GM21529 (cell line): ENCODE measurements around the gene TP63.
"Not testable (repeated sequence)": the region's sequence is repeated elsewhere in the genome, so short reads cannot be mapped to it uniquely, and the experiment has no call there.

Experiments used
- ATAC-seq: cut with Tn5 transposase; IDR thresholded peaks from one replicate; pipeline ENCODE4 v1.9.1; 2021; ENCODE audit not compliant: unreplicated experiment

TP63 gene

GRCh38 chr3:189631373-189631408, at the start of gene TP63:
Gene TP63 (plus strand): TSS chr3:189631389. CDS start chr3:189631516, 127 bp downstream.
- no peak for ATAC-seq

- ATAC-seq: no peak
Measured at GRCh38 chr3:189582179-189582578, 49.0 kb upstream of the TP63 start.

GRCh38 chr3:189584645-189585044, 46.5 kb upstream of the TP63 start:
- no peak for ATAC-seq

DNA sequence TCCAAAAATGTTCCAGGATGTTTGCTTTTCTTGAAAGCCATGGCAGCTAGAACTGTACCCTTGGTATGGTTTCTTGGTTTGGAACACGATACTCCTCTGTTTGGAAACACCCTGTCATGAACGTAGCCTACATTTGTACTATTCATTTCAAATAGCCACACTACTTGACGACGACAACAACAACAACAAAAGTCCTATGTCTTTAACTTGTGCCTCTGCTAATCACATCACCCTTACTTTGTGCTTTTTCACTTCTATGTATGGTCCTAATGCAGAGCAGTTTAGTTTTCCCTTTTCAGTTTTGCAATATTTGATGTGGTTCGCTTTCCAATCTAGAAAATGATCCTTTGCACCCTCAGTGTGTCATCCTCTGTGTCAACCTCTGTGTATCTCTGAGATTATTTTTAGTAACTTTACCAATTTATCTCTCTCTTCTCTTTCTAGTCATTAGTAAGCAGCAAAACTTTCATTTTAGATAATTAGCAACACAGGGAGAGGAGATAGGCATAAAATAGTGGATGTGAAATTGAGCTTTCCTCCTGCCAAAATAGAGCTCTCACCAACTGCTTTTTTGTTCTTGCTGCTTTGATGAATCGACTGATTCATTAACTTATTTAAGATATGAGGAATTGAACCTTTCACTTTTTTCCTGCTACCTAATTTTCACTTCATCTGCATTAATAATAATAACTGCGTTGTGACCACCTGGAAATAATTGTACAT, 44.1 kb upstream of the TP63 start:
- ATAC-seq: peak; percentile 89

GRCh38 chr3:189587664-189588040, 43.5 kb upstream of the TP63 start:
- ATAC-seq: no peak

DNA sequence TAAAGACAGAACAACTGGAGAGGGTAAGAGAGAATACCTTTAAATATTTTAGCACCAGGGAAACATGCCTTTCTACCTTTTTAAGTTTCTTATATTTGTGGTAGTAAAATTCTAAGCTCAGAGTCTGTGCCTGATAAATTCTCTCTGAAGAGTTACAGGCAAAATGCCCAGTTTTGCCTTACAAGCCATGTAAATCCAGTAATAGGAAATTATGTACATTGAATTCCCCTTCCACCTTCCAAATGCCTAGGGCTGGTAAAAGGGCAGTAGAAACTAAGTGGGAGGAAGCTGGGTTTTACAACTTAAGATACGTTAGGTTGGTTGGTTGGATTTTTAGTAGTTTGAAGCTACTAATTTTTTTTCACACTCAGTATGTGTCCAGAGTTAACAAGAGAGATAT, 43.1 kb upstream of the TP63 start:
- ATAC-seq: no peak

DNA sequence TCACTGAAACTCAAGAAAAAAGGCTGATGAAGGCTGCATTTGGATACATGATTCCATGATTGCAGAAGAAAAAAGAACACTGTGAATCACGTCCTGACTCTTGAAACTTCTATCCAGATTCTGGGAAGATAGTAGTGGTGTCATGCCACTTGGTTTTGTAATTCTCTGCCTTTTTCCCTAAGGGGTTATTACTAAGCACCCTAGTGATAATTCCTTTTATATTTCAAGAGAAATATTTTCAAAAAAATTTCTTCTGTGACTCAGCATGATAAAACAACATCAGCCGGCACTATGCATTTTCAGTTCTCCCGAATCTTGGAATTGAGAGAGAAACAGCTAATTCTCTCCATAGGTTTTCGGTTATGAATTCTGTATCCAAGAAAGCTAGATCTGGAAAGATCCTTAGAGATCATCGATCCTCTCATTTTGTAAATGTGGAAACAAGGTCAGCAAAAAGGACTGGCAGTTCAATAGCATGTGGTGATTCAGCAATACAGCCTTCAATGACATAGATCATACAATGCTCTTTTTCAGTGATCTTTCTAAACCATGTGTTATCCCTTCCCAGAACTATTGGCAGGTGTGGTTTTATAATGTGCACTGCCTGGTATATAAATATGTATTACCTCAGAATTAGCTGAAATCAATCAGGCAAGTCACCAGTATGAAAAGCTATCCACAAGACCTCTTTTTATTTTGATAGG, 42.6 kb upstream of the TP63 start:
- no peak for ATAC-seq

DNA sequence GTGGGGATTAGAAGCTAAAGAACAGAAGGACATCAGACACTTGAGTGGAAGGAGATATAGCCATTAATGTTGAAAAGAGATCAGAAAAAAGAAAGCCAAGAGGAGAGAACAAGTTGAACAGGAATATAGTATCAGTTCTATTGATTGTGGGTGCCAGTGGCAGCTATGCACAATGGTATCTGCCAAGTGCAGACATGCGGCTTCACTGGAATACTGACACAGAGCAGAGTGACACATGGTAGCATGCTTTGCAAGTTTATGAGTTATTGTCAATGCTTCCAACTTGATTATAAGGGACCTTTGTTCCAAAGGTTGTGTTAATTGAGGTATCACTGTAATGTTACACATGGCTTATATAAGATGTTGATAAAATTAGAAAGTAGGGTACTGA, 42.0 kb upstream of the TP63 start:
- ATAC-seq: no peak

DNA sequence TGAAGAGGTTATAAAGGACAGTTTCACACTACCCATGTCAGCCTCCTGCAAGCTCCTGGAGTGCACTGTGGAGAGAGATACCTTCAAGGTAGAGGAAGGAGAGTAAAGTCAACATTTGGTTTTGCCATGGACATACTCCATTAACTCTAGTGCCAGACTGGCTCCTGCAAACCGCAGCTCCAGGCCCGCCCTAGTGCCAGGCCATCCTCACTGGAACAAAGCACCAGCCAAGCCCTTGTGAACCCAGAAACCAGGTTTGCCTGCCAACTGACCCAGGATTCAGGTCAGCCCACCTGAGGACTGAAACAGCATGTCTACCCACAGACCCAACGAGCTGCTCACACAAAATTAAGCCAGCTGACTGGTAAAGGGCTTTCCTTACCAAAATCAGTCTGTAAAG, 41.0 kb upstream of the TP63 start:
- no peak for ATAC-seq

GRCh38 chr3:189593581-189593980, 37.6 kb upstream of the TP63 start:
- ATAC-seq: no peak

DNA sequence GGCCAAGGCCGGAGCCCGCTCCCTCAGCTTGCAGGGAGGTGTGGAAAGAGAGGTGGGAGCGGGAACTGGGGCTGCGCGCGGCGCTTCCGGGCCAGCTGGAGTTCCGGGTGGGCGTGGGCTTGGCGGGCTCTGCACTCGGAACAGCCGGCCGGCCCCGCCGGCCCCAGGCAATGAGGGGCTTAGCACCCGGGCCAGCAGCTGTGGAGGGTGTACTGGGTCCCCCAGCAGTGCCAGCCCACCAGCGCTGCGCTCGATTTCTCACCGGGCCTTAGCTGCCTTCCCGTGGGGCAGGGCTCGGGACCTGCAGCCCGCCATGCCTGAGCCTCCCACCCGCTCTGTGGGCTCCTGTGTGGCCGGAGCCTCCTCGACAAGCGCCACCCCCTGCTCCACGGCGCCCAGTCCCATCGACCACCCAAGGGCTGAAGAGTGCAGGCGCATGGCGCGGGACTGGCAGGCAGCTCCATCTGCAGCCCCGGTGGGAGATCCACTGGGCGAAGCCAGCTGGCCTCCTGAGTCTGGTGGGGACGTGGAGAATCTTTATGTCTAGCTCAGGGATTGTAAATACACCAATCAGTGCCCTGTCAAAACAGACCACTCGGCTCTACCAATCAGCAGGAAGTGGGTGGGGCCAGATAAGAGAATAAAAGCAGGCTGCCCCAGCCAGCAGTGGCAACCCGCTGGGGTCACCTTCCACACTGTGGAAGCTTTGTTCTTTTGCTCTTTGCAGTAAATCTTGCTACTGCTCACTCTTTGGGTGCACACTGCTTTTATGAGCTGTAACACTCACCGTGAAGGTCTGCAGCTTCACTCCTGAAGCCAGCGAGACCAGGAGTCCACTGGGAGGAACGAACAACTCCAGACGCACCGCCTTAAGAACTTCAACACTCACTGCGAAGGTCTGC, 34.9 kb upstream of the TP63 start:
- not testable (repeated sequence) for ATAC-seq

DNA sequence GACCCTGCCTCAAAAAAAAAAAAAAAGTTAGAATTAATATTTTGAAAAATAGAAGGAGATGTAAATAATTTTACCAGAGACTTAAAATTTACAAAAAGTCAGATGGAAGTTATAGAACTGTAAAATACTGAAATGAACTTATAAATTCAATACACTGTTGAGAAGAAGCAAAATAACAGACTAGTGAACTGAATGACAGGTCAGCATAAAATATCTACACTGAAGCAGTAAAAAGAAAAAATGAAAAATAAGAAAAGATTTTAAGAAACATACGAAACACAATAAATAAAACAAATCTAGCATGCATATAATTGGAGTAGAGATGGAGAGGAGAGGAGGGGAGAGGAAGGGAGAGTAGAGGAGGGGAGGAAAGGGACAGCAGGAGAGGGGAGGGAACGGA, 33.3 kb upstream of the TP63 start:
- no peak for ATAC-seq

- ATAC-seq: no peak
Measured at GRCh38 chr3:189598530-189599225, 32.5 kb upstream of the TP63 start.

DNA sequence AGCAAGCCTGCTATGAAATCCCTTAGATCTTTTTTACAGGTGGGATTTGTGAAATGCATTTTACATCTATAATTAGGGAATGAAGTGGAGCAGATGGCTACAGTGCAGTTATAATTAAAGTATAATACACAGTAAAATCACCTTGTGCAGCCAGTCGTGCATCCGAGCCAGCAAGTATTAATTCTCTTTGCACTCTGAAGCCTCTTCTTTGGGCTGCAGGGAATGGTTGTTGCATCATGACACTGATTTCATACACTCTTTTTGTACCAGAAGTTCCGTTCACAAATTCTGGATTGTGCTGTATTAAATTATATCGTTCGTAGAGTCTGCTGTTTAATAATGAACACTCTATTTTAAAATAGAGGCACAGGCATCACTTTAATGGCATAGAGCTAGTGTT, 28.7 kb upstream of the TP63 start:
- no peak for ATAC-seq

DNA sequence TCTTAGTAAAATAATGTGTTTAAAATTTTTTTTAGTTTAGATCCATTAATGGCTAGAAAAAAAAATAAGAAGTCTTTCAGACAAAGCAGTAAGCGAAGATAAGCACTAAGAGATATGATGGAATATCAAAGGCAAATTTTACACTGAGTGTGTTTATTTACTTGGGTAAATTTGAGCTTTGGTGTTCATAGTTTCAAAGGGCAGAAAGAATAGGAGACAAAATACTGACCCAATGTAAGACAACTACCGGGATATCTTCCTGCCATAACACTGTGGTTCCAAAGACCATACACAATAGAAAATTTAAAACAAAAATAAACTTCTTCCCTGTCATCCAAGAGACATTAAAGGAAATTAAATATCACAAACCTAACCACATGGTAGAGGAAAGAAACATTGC, 25.5 kb upstream of the TP63 start:
- no peak for ATAC-seq

DNA sequence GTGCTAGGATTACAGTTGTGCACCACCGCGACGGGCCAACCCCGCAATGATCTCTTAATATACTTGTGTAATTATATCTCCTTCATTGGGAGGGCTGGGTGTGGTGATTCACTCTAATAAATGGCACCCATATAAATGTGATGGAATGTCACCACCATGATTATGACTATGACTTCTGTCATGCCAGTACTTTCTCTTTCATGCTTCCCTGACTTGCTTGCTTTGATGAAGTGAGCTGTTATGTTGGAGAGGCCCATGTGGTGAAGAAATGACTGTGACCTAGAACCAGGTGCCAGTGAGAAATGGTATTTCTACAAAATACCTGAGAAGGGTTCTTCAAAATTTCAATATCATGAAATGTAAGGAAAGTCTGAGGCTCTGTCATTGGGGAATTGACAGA, 24.4 kb upstream of the TP63 start:
- no peak for ATAC-seq

DNA sequence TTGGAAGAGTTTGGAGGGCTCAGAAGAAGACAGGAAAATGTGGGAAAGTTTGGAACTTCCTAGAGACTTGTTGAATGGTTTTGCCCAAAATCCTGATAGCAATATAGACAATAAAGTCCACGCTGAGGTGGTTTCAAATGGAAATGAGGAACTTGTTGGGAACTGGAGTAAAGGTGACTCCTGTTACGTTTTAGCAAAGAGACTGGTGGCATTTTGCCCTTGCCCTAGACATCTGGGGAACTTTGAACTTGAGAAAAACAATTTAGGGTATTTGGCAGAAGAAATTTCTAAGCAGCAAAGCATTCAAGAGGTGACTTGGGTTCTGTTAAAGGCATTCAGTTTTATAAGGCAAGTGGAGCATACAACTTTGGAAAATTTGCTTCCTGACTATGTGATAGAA, 18.5 kb upstream of the TP63 start:
- ATAC-seq: not testable (repeated sequence)

DNA sequence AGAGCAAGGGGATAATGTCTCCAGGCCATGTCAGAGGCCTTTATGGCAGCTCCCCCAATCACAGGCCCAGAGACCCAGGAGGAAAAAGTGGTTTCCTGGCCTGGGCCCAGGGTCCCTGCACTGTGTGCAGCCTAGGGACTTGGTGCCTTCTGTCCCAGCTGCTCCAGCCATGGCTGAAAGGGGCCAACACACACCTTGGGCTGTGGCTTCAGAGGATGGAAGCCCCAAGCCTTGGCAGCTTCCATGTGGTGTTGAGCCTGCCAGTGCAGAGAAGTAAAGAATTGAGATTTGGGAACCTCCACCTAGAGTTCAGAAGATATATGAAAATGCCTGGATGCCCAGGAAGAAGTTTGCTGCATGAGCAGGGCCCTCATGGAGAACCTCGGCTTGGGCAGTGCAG, 18.1 kb upstream of the TP63 start:
- ATAC-seq: no peak

DNA sequence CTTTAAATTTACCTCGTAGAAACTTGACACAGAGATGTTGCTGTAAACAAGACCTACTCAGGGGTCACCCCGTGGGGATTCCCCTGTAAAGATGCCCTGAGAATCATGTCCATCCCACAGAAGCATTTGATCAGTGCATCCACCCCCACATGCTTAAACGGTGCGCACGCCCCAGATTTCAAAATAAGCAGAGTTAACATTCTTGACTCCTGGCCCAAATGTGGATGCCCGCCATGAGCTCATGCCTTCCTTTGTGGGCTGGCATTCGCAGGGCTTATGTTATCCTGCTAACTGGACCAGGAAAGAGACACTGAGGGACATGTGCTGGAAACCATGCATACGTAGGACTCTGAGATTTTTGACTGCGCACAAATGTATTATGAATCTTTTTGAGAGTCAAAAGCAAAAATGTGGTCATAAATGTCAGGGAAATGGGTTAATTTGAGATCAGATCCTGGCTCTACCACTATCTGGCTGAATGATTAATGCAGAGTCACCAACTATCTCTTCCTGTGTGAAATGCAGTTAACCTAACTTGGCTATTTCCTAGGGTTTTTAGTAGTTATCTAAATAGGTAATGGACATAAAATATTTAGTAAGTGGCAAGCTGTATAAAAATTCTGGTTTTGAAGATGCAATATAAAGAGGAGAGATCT, 9.1 kb upstream of the TP63 start:
- ATAC-seq: no peak

DNA sequence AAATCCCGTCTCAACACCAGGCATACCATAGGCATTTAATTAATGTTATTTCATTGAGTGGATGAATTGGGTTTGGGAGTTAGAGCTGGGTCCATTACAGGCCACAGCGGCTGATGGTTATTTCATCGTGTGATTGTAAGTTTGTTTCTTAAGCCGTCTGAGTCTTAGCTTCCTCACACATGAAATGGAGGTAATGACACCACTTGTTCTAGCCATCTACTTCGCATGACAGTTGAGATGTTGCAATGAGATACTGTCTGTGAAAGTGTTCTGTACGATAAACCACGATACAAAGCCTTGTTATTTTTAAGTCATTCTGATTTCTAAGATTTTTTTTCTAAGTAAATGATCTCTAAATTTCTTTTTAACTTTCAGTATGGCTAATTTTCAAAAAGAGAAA, 8.6 kb upstream of the TP63 start:
- ATAC-seq: no peak

GRCh38 chr3:189624130-189624529, 7.1 kb upstream of the TP63 start:
- no peak for ATAC-seq
